ENCODE measurements around the gene THOP1.

Gene THOP1

DNA sequence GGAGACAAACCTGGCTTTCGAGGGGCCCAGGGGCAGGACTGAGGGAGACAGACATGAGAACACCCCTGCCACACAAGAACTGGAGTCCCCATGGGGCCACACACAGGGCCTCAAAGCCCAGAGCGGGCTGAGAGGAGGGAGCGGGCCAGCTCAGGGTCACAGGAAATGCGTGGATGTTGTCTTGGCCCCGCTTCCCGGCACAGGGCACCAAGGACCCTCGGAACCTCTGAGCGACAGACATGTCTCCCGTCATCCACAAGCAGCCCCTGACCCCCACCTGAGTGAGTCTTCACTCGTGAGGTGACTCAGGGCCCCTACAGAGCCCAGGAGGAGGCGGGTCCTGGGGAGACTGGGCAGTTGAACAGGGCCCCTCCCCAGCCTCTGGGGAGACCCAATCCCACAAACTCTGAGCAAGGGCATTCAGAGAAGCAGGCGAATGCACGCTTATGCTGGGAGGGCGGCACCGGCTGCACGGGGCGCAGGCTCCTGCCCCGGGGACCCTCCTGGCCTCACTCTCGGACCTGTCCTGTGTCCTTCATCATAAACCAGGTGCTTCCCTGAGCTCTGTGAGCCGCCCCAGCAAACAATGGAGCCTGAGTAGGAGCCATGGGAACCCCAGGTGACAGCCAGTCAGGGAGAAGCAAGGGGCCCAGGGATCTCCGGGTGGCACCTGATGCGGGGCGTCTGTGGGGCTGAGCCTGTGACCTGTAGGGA, 22.4 kb upstream of the THOP1 start:
- DNase-seq = no peak

DNA sequence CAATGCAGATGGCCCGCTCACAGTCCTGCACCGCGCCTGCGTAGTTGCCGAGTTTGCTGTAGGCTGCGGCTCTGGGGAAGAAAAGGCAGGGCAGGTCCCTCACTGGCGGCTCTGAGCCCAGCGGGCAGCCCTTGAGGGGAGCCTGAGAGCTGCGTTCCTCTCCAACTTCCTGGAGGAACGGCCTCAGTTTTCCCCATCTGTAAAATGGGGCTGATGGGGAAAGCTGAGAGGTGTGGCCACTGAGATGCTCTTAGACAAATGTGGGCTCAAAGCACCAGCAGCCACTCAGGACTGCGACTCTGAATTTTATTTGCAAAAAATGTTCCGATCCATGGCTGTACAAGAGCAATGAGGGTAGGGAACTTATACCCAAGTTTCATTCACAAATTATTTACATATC, 21.6 kb upstream of the THOP1 start:
- DNase-seq = no peak

DNA sequence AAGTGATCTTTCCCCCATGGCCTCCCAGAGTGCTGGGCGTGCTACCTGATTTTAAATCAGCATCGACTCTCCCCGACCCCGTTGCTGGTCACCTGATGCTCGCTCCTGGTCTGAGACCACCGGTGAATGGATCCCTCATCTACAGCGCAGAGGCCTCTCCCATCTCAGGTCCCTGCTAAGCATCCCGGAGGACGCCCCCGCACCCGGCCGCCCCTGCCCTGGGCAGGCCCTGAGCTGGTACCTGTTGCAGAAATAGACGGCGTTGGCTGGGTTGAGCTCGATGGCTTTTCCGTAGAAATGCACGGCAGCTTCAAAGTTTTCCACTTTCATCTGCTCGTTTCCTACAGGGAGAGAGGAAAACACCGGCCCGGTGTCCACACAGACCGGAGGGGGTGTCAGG, 20.4 kb upstream of the THOP1 start:
- DNase-seq = no peak

DNA sequence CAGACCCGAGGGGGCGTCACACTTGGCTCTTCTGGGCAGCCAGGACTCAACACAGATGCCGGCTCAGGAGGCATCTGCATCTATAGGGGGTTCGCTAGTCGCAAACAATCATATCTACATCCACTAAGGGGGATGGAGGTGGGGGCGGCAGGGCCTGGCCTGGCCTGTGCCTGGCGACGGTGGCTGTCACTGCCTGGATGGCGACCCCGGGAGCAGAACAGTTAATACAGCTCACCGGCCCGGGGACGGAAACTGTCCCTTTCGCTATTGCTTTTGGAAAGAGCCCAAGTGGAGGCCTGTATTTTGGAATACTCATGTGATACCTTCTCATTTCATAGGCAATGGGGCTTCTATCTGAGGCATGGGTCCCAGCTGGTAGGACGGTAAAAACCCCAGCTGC, 19.9 kb upstream of the THOP1 start:
- no peak for DNase-seq

DNA sequence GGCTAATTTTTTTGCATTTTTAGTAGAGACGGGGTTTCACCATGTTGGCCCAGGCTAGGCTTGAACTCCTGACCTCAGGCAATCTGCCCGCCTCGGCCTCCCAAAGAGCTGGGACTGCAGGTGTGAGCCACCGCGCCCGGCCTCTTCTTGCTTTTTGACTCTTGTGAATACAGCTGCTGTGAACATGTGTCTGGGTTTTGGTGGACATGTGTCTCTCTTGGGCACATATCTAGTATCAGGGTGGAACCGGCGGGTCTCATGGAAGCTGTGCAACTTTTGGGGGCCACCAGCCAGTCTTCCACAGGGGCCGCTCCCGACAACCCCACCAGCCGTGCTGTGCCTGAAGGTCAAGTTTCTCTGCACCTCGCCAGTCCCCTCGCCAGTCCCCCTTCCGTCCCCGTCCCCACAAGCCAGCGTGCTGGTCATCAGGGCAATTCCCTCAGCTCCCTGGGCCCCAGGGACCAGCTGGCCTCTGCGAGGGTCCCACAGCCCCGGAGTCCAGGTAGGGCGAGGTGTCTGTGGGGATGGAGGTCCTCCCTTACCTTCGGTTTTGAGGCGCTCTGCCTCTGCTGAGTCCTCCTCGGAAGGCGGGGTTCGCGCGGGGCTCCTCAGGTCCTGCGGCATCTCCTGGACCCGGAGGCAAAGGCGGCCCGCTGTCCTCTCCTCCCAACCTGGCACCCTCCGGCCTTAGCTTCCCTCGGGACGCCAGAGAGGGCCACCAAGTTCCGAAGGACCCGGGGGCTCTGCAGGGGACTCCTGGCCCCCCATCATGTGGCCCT, 18.5 kb upstream of the THOP1 start:
- no peak for DNase-seq

DNA sequence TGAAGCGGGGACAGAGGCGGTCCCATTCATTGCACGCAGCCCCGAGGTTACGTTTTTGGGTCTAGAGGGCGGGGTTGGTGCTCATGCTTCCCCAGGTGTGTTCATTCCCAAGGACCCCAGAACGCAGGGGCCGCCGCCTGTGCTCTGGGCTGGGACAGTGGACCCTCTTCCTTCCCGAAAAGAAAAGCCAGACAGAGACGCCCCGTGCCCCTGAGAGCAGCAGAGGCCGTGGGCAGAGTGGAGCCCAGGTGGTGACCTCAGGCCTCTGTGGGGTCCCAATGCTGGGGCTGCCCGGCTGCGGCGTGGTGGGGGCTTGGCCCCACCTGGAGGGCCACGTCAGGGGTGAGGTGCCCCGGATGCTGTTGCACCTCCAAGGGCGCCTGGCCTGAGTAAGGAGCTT, 17.6 kb upstream of the THOP1 start:
- DNase-seq = no peak

DNA sequence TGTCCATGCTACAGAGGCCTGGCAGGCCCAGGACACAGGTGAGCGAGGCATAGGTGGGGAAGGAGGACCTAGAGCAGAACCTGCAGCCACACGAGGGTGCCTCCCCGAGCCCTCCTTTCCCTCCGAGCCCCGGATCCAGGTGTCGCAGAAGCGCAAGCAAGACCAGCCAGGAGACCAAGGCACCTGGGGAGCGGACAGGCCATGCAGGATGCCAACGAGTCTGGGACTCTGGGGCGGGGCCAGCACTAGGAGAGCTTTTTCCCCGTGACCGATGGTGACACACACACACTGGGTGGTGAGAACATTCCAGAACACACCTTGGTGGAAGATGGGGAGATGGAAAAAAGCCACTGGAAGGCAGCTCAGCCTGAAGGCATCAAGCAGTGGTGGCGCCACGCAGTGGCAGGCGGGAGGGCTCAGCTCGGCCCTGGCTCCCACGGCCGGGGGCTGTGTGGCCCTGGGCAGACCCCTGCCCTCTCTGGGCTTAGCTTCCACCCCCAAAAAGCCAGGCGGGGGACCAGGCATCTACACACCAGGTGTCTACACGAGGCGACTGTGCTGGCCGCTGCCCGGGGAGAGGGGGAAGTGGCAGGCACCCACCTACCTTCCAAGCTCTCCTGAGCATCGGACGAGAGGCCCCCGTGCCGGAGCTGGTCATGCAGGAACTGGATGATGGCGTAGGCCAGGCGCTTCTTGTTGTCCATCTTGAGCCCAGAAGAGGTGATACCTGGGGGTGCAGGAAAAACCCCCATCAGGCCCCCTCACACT, 16.8 kb upstream of the THOP1 start:
- DNase-seq = no peak

DNA sequence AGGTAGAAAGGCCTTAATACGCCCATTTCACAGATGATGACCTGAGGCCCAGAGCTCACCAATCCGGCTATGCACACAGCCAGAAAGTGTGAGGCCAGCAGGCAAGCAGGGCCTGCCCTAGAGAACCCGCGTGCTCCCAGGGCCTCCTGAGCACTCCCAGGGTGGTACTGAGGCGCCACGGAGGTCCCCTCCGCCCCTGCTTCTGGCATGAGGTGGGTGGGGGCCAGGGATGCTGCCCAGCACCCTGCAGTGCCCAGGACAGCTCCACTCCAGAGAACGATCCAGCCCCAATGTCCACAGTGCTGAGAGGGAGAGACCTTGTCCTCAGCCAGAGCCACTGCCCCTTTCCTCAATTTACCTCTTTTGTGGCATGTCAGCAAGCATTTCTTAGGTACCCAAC, 16.1 kb upstream of the THOP1 start:
- DNase-seq = no peak

DNA sequence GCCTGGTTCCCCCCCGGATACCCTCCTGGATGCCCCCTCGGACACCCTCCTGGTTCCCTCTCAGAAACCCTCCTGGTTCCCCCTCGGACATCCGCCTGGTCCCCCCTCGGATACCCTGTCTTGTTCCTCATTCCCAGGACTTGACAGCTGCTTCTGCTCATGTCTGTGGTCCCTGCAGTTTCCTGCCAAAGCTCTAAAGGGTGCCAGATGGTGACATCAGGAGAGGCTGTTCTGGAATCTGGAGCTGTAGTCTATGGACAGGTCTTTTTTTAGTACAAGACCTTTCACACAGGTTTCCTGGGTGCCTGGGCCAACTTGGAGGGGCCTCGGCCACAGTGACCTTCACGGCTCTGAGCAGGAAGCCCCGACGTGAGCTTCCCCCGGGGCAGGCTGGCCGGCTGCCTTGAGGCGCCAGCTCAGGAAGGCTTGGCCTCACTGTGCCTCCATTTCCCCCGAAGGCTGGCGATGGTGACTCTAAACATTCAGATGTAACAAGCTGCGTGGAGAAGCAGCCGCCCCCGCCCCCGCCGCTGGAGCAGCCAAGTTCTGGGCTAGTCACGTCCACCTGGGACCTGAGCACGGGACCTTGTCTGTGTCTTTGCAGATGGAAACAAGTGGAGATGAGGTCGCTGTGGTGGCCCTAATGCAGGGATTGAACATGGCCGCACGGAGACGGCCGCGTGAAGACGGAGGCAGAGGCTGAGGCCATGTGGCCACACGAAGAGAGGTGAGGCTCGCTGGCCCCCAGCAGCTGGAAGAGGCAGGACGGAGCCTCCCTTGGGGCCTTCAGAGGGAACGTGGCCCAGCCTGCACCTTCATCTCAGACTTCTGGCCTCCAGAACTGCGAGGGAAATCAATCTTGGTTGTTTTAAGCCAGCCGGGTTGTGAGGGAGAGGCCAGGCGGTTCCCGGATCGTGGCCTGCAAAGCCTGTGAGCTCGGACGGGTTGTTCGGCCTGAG, 15.0 kb upstream of the THOP1 start:
- no peak for DNase-seq

DNA sequence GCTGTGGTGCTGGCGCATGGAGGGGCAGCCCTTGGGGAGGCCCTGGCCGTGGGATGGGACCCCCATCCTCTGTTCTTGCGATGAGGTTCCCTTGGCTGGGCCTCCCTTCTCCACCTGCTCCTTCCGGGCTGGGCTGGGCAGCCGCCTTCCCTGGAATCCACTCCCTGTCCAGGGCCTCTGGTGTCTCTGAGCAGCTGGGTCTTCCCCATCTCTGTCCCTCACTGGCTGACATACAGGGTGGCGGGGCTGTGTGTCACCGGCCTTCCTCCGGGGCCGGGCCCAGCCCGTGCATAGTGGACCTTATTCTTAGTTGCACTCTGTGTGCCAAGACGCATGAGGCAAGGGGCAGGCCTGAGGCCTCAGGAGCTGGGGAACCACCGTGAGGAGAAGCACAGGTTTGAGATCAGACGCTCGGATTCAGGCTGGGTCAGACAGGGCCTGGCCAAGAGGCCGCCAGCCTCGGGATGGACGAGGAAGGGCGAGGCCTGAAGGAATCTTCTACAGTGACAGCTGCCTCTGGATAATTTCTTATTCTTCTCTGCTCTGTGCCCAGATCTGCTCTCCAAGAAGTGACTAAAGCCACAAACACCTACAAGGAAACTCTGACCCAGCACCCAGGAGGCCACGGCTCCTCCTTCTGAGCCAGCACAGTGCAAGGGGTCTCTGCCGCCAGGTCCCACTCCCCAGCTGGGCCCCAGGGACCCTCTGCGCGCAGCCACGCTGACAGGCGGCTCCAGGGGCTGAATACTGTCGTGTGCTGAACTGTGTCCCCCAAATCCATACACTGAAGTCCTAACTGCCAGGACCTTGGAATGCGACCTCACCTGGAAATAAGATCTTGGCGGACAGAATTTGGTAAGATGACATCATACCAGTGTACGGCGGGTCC, 13.3 kb upstream of the THOP1 start:
- no peak for DNase-seq

DNA sequence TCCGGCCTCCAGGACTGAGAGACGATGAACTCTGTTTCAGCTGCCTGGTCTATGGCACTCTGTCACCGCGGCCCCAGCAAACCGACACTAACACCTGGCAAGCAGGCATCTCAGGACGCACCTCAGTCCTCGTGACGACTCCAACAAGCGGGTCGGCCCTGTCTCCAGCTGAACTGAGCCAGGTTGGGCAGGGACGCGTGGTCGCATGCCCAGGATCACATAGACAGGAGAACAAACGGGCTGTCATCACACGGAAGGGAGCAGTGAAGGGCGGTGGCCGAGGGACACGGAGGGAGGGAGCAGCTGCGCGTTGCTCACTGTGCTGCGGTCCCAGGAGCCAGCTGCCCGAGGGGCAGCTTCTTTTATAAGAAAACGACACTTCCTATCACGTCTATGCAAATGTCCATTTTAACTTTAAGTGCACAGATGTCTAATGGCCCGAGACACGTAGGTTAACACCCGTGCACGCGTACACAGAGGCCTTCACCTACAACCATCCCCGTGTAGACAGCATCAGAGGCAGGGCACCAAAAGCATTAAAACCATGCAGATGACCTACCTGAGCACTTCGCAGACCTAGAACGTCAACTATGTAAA, 11.1 kb upstream of the THOP1 start:
- DNase-seq = no peak

DNA sequence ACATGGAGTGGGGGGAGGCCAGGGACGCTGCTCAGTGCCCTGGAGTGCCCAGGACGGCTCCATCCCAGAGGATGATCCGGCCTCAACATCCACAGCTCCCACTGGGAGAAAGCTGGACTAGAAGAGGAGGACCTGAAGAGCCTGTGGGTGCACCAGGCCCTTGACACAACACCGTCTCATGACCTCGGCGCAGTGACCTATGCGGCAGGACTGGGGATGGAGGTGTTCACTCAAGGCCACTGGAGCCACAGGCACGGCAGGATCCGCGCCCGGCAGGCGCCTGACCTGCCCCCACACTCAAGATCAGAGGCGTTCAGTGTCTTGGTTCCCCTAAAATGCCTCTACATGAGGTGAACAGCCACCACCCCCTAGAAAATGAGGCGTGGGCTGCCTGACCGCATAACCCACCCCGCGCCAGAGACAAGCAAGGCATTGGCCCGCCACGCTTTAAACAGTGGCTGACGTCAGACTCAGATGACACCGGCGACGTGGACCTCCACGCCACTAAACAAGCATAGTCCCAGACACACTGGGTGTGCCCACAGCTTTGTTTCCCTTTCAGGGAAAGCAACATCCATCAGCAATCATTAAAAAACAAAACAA, 10.2 kb upstream of the THOP1 start:
- DNase-seq = no peak

DNA sequence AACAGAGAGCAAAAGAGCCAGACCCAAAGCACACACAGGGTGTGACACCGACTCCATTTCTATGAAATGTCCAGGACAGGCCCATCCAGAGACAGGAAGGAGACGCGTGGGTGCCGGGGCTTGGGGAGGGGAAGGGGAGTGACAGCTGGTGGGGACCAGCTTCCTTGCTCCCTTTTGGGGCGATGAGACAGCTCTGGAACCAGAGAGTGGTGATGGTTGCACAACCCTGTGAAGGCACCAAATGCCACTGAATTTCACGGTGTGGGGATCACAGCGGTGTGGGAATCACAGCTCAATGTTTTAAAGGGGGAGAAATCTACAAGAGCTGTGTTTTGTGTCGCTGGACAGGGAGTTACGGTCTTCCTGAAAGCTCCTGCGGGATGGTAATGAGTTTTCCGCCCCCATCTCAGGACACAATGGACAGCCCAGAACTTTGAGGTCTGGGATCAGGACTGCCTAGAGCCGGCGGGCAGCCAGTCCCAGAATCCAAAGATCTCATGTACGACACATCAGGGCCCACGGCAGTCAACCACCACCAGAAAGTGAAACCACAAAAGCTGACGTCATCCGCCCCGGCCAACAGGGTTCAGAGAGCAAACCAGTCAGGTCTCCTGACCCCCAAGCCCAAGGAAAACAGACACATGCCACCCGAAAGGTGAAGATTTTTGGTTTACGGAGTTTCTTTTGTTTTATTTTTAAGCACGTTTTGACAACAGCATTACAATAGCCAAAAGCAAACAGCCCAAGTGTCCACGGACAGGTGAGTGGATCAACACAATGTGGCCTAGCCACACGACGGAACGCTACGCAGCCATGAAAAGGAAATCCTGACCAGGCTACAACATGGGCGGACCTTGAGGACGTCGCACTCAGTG, 9.5 kb upstream of the THOP1 start:
- DNase-seq = no peak

DNA sequence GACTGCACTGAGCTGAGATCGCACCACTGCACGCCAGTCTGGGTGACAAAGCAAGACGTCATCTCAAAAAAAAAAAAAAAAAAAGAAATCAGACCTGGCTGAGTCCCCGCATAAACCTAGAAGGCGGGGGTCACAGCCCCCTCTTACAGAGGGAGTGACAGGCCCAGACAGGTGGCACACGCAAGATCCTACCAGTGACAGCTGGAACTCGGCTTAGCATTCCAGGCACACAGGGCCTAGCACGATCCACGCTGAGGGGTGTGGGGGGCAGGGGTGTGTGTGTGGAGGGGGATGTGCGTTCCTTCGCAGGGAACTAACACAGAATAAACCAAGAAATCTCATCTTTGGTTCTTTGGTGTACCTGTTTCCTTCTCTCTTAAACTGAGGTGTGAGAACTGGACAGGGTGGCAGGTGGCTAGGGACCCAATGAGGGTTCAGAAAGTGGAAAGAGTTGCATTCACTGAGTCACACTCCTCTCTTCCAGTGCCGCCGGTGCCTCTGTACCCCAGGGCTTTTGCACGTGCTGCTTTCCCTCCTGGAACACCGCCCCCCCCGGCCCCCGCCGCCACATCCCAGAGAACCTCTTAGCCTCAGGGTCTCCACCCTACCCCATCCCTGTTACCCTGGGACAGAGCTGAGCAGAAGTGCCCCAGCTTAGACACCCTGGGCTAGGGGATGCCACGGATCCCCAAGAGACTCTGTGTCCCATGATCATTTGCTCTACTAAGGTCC, 7.2 kb upstream of the THOP1 start:
- DNase-seq = no peak

DNA sequence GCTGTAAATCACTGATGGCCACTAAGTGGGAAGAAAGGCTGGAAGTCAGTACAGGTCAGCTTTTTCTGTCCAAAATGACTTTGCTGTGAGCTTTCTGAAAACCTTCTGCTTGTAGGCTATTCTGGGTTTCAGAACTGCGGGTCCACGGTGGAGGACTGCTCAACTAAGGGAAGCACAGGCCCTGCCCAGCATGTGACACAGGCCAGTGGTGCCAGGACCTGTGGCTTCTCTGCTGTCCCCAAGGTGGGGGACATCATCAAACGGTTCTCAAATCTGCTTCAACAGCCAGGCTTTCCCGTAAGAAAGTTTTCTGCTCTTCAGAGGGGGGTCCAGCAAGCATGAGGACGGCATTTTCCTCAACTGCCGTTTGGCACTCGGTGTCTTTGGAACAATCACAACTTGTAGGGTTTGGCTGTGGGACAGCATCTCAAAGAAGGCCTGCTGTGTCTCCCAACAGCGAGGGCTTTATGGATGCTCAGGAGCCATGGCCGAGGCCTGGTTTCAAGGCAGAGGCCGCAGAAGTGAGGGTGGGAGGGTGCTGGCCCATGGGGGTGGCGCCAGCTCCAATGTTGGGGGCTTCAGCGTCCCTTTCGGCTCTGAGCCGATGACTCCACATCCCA, 6.1 kb upstream of the THOP1 start:
- no peak for DNase-seq

DNA sequence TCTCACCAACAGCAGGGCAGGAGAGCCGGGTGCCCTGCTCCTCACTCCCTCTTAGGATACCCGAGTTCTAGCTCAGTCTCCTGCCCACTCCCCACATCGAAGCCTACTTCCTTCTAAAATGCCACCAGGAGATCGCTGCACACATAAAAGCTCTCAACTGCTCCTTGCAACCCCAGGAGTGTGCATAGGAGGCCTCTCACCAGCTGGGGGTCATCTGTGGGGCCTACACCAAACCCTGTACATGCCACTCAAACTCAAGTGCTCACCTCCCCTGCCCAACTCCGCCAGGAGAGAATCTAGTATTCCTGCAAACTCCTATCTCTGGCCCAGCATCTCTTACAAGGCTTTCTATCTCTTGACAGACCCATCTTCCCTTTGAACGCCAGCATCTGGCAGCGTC, 5.0 kb upstream of the THOP1 start:
- DNase-seq = no peak

DNA sequence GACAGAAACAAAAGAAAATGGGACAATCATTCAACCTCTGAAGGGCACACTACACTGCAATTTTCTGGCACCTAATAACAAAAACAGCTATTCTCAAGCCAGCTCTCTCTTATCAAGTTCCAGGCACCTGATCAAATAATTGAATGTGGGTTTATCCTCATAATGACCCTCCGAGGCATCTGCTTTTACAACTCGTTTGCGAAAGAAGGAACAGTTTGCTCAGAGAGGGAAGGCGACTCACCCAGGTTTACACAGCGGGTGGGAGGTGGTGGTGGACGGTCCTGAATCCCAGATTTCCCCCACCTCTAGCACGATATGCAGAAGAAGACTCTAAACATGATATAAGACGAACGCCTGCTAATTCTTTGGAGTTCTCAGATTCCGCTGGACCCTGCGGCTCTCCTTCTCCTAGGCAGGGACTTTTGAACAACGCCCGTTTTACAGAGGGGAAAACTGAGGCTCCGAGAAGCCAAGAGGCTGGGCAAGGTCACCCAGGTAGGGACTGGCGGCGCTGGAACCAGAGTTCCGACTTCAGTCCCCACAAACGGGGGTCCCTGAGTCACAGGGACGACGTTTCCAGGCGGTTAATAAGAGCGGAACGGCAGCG, 2.9 kb upstream of the THOP1 start:
- no peak for DNase-seq
